ENCODE results near the gene DGKQ. TPM values are rescaled to one million over a fixed set of nuclear protein-coding genes. Genes with fewer than 3 reads are reported as not detected.

Gene DGKQ
- total and polyA plus RNA-seq, 9 of the 15 experiments (the other 6 are each of a cell fraction or from before 2014, with no cell fraction given), result 0.17 to 22.0 (median 5.6) TPM

- TF ChIP-seq NFIX (CRISPR knock-in tag; IDR thresholded peaks at IDR 0.05; ENCODE audit: low read depth), result no peak
- no peak for TF ChIP-seq NCOR1 (IDR thresholded peaks at IDR 0.05)
- TF ChIP-seq ATF3 (IDR thresholded peaks at IDR 0.05), result no peak
- no peak for TF ChIP-seq ATF3 (CRISPR knock-in tag; conservative IDR thresholded peaks at IDR 0.05)
- TF ChIP-seq ZNF766 (CRISPR knock-in tag; conservative IDR thresholded peaks at IDR 0.05), result no peak
- TF ChIP-seq ZNF232 (CRISPR knock-in tag; IDR thresholded peaks at IDR 0.05), result no peak
- no peak for TF ChIP-seq ZNF696 (CRISPR knock-in tag; conservative IDR thresholded peaks at IDR 0.05)
- TF ChIP-seq ZBTB5 (IDR thresholded peaks at IDR 0.05), result no peak
- TF ChIP-seq GABPB2 (CRISPR knock-in tag; conservative IDR thresholded peaks at IDR 0.05), result no peak
- TF ChIP-seq NR1H2 (CRISPR knock-in tag; IDR thresholded peaks at IDR 0.05), result no peak
- TF ChIP-seq ZNF133 (CRISPR knock-in tag; IDR thresholded peaks at IDR 0.05), result no peak
- TF ChIP-seq RBM25 (IDR thresholded peaks at IDR 0.05; ENCODE audit: low read depth, low read length, severe bottlenecking), result no peak
- no peak for TF ChIP-seq HSF4 (CRISPR knock-in tag; IDR thresholded peaks at IDR 0.05; ENCODE audit: borderline replicate concordance)
- no peak for TF ChIP-seq RBM17 (IDR thresholded peaks at IDR 0.05; ENCODE audit: borderline replicate concordance, low read depth, low read length)
- TF ChIP-seq TEAD1 (CRISPR knock-in tag; IDR thresholded peaks at IDR 0.05), result no peak
- no peak for TF ChIP-seq CREM (IDR thresholded peaks at IDR 0.05; ENCODE audit: low read depth)
- no peak for TF ChIP-seq PHTF2 (CRISPR knock-in tag; IDR thresholded peaks at IDR 0.05)
- TF ChIP-seq GABPB1 (CRISPR knock-in tag; IDR thresholded peaks at IDR 0.05), result peak; percentile 39
- TF ChIP-seq TCF7L2 (IDR thresholded peaks at IDR 0.05; ENCODE audit: low read depth, low read length), result no peak
- no peak for TF ChIP-seq ZNF316 (IDR thresholded peaks at IDR 0.05)
- no peak for TF ChIP-seq SETDB1 (IDR thresholded peaks at IDR 0.05; ENCODE audit: low read length)
- no peak for TF ChIP-seq XRCC4 (IDR thresholded peaks at IDR 0.05; ENCODE audit: extremely low read depth, insufficient read depth, insufficient read length)
- no peak for TF ChIP-seq ZNF146 (CRISPR knock-in tag; IDR thresholded peaks at IDR 0.05; ENCODE audit: unreplicated experiment)
- no peak for TF ChIP-seq SMARCC2 (IDR thresholded peaks at IDR 0.05; ENCODE audit: low read depth)
- TF ChIP-seq TCF7 (IDR thresholded peaks at IDR 0.05; ENCODE audit: borderline replicate concordance), result no peak
- no peak for TF ChIP-seq SMAD1 (IDR thresholded peaks at IDR 0.05; ENCODE audit: low read depth, low read length, partially characterized antibody)
- TF ChIP-seq TCF15 (CRISPR knock-in tag; IDR thresholded peaks at IDR 0.05), result no peak
- TF ChIP-seq KAT8 (IDR thresholded peaks at IDR 0.05; ENCODE audit: low read depth), result no peak
- TF ChIP-seq SREBF1 (IDR thresholded peaks at IDR 0.05; ENCODE audit: borderline replicate concordance, low read depth, low read length), result no peak
- no peak for TF ChIP-seq PHF21A (IDR thresholded peaks at IDR 0.05; ENCODE audit: borderline replicate concordance, low read depth)
These were observed 13.7 kb upstream of the DGKQ start, which contains the start of gene IDUA (continued) for GRCh38 chr4:986879-987623.
